Stimulated activated CD8-positive, alpha-beta memory T cell treated with anti-CD3 and anti-CD28 coated beads, Interleukin-4, amount 100 ng/mL, for 24 hours (primary cell): ENCODE data around the gene SHD.
A peak's percentile ranks its signal among the peaks of the same experiment; 100 is the strongest.
"Not testable (repeated sequence)": the region's sequence is repeated elsewhere in the genome, so short reads cannot be mapped to it uniquely, and the experiment has no call there.

Experiments used
- DNase-seq: peaks from one replicate; pipeline ENCODE4 v3.0.0-alpha.2; 2020; ENCODE audit warnings: low read depth

The SHD gene

GRCh38 chr19:4267101-4267900 is 11.8 kb upstream of the SHD start:
- peak; percentile 48 for DNase-seq

GRCh38 chr19:4267901-4268815 is 10.9 kb upstream of the SHD start:
- no peak for DNase-seq

- DNase-seq: no peak
Measured at GRCh38 chr19:4268816-4269430, 10.1 kb upstream of the SHD start.

- no peak for DNase-seq
Measured at GRCh38 chr19:4272894-4273293, 6.2 kb upstream of the SHD start.

GRCh38 chr19:4274321-4274686 is 4.8 kb upstream of the SHD start:
- not testable (repeated sequence) for DNase-seq

GRCh38 chr19:4277191-4277696 is 1.8 kb upstream of the SHD start:
- no peak for DNase-seq

- no peak for DNase-seq
Measured at GRCh38 chr19:4278010-4278409, 1.1 kb upstream of the SHD start.

GRCh38 chr19:4279267-4279529 is 132 bp downstream of the SHD start:
- no peak for DNase-seq

GRCh38 chr19:4279530-4280422 is 710 bp downstream of the SHD start:
- no peak for DNase-seq

- DNase-seq: no peak
Measured at GRCh38 chr19:4284176-4284958, 5.3 kb downstream of the SHD start.

- no peak for DNase-seq
Measured at GRCh38 chr19:4284974-4285373, 5.9 kb downstream of the SHD start.

- not testable (repeated sequence) for DNase-seq
Measured at GRCh38 chr19:4286141-4286540, 7.1 kb downstream of the SHD start.

- DNase-seq: no peak
Measured at GRCh38 chr19:4288091-4288777, 9.2 kb downstream of the SHD start.

- no peak for DNase-seq
Measured at GRCh38 chr19:4291184-4291732, 12.2 kb downstream of the SHD start.

- DNase-seq: no peak
Measured at GRCh38 chr19:4292515-4292914, 13.4 kb downstream of the SHD start.

GRCh38 chr19:4294389-4294788 is 15.3 kb downstream of the SHD start:
- DNase-seq: no peak

GRCh38 chr19:4295972-4296771 is 17.1 kb downstream of the SHD start:
- no peak for DNase-seq

- peak; percentile 20 for DNase-seq
Measured at GRCh38 chr19:4297901-4298809, 19.1 kb downstream of the SHD start.
